Prostate gland (tissue), 2 donors: ENCODE measurements around the gene KCND2. TPM values are rescaled to one million over a fixed set of nuclear protein-coding genes. Genes with fewer than 3 reads are reported as not detected.

ENCODE experiments used
- DNase-seq: peaks from one replicate; pipeline ENCODE4 v3.0.0-alpha.2; 2019; ENCODE audit warnings: low spot score
- H3K27ac ChIP-seq, 2 donors: fragments of 200-600 bp; sonication (generic); 2 replicates each; pipeline ENCODE4 v1.5.1; 2017 to 2019
- H3K27me3 ChIP-seq: fragments of 200-600 bp; sonication (generic); replicated peaks from 2 replicates; pipeline ENCODE4 v1.5.1; 2019; ENCODE audit not compliant: insufficient read depth
- H3K36me3 ChIP-seq, 2 donors: fragments of 200-600 bp; sonication (generic); 1 replicate in 1 of 2; 2 replicates in 1 of 2; pipeline versions ENCODE4 v1.5.1 to v1.8.1; 2017 to 2019
- H3K4me1 ChIP-seq: fragments of 200-600 bp; sonication (generic); replicated peaks from 2 replicates; pipeline ENCODE4 v1.5.1; 2019
- H3K4me3 ChIP-seq, 2 donors: fragments of 200-600 bp; sonication (generic); 2 replicates each; pipeline ENCODE4 v1.5.1; 2017 to 2019
- H3K9me3 ChIP-seq: fragments of 200-600 bp; sonication (generic); 2 replicates; pipeline ENCODE4 v1.5.1; 2017
- CTCF ChIP-seq, 4 experiments: fragments of 200-600 bp in 2 of 4; fragments of 450-650 bp in 2 of 4; sonication (generic) in 2 of 4; IDR thresholded peaks; 1 replicate in 3 of 4; 2 replicates in 1 of 4; pipeline ENCODE4 v1.5.1; 2016 to 2019; ENCODE audit warnings: antibody characterized with exemption in 4 of 4, mild to moderate bottlenecking in 2 of 4, moderate library complexity in 2 of 4
- POLR2A ChIP-seq: fragments of 450-650 bp; IDR thresholded peaks from one replicate; pipeline ENCODE4 v1.6.1; 2016; ENCODE audit warnings: antibody characterized with exemption, mild to moderate bottlenecking
- POLR2AphosphoS5 ChIP-seq: sonication (generic); formaldehyde crosslinking; IDR thresholded peaks from one replicate; pipeline ENCODE4 v1.6.1; 2017; ENCODE audit warnings: antibody characterized with exemption
- WGBS: methylation state at CpG from one replicate; pipeline ENCODE4 v1.1.5; 2018; 5-methylcytosine and 5-hydroxymethylcytosine counted together
- intact Hi-C: fragments of 100-400 bp; cut with DNase I; formaldehyde crosslinking; loops from one replicate; pipeline ENCODE4 v1.14.2; 2022
- small RNA-seq, 2 donors: library from RNA; depleted of rRNA; stranded (forward); fragments of <200 nt; gene quantifications; one replicate each; pipeline ENCODE3, GENCODE V24; 2016
- total RNA-seq, 2 donors: library from RNA; depleted of rRNA; stranded (reverse); fragments of >200 nt; gene quantifications; one replicate each; pipeline ENCODE4 v1.1.0, GENCODE V29; 2016

The KCND2 gene
- total RNA-seq, 2 donors from 2014 or later = 3.0 TPM; not detected in 1

DNA sequence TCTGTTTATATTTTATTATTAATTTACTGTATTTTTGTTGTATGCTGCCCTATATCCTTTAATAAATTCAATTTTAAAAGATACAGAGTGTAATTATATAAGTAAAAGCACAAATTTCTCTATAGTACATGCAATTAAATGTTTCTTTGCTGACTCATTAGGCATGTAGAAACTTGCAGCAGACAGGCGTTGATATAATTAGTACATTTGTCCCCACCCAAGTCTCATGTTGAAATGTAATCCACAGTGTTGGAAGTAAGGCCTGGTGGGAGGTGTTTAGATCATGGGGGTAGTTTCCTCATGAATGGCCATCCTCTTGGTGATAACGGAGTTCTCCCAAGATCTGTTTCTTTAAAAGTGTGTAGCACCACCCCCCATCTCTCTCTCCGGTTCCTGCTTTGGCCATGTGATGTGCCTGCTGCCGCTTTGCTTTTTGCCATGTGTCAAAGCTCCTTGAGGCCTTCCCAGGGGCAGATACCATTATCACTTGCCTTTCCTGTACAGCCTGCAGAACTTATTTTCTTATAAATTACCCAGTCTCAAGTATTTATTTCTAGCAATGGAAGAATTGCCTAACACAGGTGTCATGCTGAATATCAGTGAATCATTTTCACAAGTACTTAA, 521.2 kb downstream of the KCND2 start:
- no peak overlapping the region for H3K27ac ChIP-seq
- no peaks in the 10 kb centered on the region for H3K4me1 ChIP-seq
- no peaks in the 10 kb centered on the region for H3K27me3 ChIP-seq
- TF ChIP-seq POLR2AphosphoS5 = no peak
- no peak for TF ChIP-seq POLR2A
- no peak for TF ChIP-seq CTCF (IDR thresholded peaks at IDR 0.05)
- 84% methylated on average over 4 of the region's 4 CpGs for WGBS
- intact Hi-C loops = no loop called here
- no peak for DNase-seq
- no peaks in the 10 kb centered on the region for H3K9me3 ChIP-seq
- H3K36me3 ChIP-seq = no peaks in the 10 kb centered on the region
- H3K4me3 ChIP-seq = no peak overlapping the region

DNA sequence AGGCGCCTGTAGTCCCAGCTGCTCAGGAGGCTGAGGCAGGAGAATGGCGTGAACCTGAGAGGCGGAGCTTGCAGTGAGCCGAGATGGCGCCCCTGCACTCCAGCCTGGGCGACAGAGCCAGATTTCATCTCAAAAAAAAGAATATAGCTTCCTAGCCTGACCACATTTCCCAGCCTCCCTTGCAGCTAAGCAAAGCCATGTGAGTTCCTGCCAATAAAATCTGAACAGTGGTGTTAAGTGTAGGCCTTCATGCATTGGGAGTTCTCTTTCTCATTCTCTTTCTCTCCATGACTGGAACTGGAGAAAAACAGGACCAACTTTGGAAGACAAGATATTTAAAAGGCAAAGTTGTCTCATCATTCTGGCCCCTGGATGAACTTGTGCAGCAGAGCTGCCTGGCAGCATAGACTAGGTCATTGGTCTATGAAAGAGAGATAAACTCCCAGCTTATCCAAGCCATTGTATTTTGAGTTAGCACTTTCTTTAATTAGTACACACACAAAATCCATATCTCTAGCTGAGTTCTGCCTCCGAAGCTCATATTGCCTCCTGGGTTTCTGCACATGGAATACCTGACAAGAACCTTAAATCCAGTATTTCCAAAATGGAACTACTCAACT, 524.2 kb downstream of the KCND2 start:
- WGBS = 97% methylated on average over 7 of the region's 7 CpGs
- DNase-seq = no peak
- H3K4me1 ChIP-seq = no peaks in the 10 kb centered on the region
- TF ChIP-seq POLR2A = no peak
- TF ChIP-seq POLR2AphosphoS5 = no peak
- TF ChIP-seq CTCF (IDR thresholded peaks at IDR 0.05) = no peak
- no peaks in the 10 kb centered on the region for H3K27me3 ChIP-seq
- intact Hi-C loops = no loop called here
- no peaks in the 10 kb centered on the region for H3K36me3 ChIP-seq
- H3K9me3 ChIP-seq = no peaks in the 10 kb centered on the region
- no peak overlapping the region for H3K27ac ChIP-seq
- no peak overlapping the region for H3K4me3 ChIP-seq

DNA sequence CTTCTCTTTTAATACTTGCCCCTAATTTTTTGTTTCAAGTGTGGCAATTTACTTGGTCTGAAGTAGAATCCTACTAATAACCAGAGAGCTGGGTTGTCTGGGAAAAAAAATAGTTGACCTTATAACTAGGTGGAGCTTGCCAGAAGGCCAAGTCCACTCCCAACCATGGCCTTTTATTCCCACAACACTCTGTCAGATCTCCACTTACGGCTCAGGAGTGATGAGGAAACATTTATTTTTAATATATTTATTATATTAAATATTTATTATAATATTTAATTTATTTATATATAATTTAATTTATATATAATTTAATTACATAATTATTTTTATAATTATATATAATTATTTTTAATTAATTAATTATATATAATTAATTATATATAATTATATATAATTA, 526.2 kb downstream of the KCND2 start:
- H3K27ac ChIP-seq = no peak overlapping the region
- 93% methylated on average over 1 of the region's 1 CpG for WGBS
- H3K4me1 ChIP-seq = no peaks in the 10 kb centered on the region
- H3K36me3 ChIP-seq = no peaks in the 10 kb centered on the region
- H3K27me3 ChIP-seq = no peaks in the 10 kb centered on the region
- TF ChIP-seq CTCF (IDR thresholded peaks at IDR 0.05) = no peak
- TF ChIP-seq POLR2AphosphoS5 = no peak
- no peak for TF ChIP-seq POLR2A
- H3K9me3 ChIP-seq = no peaks in the 10 kb centered on the region
- DNase-seq = no peak
- intact Hi-C loops = no loop called here
- H3K4me3 ChIP-seq = no peak overlapping the region

Small RNAs within 50 kb of the gene (small RNA-seq; reads per million reads assigned to genes)
- gene RNU6-581P = 0 reads per million in 2 donors
